SK-N-MC (cell line): ENCODE results near the gene FKRP.

Experiments used
- EZH2 ChIP-seq: fragments of 200-600 bp; sonication (generic); IDR thresholded peaks from one replicate; pipeline ENCODE4 v1.6.1; 2017; ENCODE audit warnings: antibody characterized with exemption
- FOXP2 ChIP-seq: optimal IDR thresholded peaks from 2 replicates; pipeline ENCODE3; 2011; ENCODE audit warnings: mild to moderate bottlenecking, moderate library complexity; ENCODE audit not compliant: insufficient read depth; ENCODE audit errors: extremely low read length, control extremely low read depth
- POLR2AphosphoS5 ChIP-seq: IDR thresholded peaks from 2 replicates; pipeline ENCODE4 v1.6.1; 2012; ENCODE audit warnings: mild to moderate bottlenecking, low read depth, low read length, borderline replicate concordance

DNA sequence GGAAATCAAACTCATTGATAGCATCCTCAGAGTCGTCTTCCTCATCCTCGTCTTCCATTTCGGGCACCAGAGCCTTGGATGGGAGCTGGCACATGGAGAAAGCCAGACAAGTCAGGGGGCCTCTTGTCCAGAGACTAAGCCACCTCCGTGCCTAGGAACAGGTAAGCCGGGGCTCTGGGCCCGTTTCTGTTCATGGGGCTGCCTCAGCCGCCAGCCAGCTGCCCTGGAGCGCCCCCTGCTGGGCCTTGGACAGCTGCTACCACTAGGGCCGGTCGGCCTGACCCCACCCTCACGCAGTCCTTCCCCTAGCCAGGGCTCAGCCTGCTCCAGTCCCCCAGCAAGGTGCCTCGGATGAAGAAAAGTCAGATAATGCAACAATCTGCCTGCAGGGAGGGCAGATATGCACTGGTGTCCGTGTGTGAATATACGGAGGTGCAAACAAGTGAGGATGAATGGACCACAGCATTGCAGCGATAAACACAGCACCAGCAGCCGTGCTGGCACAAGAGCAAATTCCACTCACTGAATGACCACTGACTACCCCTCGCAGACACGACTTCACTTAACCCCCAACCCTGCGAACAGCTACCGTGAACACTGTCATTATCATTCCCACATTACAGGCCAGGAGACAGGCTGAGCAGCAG, 17.0 kb upstream of the FKRP start:
- TF ChIP-seq EZH2 (no peak), POLR2AphosphoS5 (no peak), FOXP2 (no peak)
